Mesodermal cell (in vitro differentiated cells): Measurements from ENCODE around the gene PLCL2.

Experiments
- H3K27ac ChIP-seq: 2 replicates; pipeline ENCODE4 v1.7.0; 2013; ENCODE audit warnings: mild to moderate bottlenecking, low read depth, low read length, moderate library complexity; ENCODE audit not compliant: severe bottlenecking
- H3K36me3 ChIP-seq: 2 replicates; pipeline ENCODE4 v1.7.1; 2013; ENCODE audit warnings: mild to moderate bottlenecking, low read length, moderate library complexity; ENCODE audit not compliant: control insufficient read depth, insufficient read depth
- H3K4me1 ChIP-seq: one replicate; pipeline ENCODE4 v1.7.1; 2013; ENCODE audit warnings: mild to moderate bottlenecking, low read length; ENCODE audit not compliant: insufficient read depth, control insufficient read depth, poor library complexity, severe bottlenecking
- H3K4me3 ChIP-seq: 2 replicates; pipeline ENCODE4 v1.7.0; 2013; ENCODE audit warnings: low read length, control low read depth, mild to moderate bottlenecking; ENCODE audit not compliant: insufficient read depth, poor library complexity, severe bottlenecking; ENCODE audit errors: extremely low read depth
- H3K9me3 ChIP-seq: 2 replicates; pipeline ENCODE4 v1.7.1; 2013; ENCODE audit warnings: mild to moderate bottlenecking, low read length, moderate library complexity; ENCODE audit not compliant: control insufficient read depth
- WGBS, 2 experiments: methylation state at CpG; one replicate each; pipeline ENCODE4 v1.1.5; 2013; ENCODE audit warnings: missing lambda C conversion rate in 2 of 2; ENCODE audit not compliant: insufficient coverage in 2 of 2; 5-methylcytosine and 5-hydroxymethylcytosine counted together

PLCL2 gene

GRCh38 chr3:16896094-16896627, 11.4 kb downstream of the PLCL2 start:
- no peaks in the 10 kb centered on the region for H3K36me3 ChIP-seq
- H3K4me3 ChIP-seq: no peak overlapping the region
- WGBS, 2 experiments: 65 to 90% methylated on average over 2 to 3 of the region's 5 CpGs
- H3K9me3 ChIP-seq: no peaks in the 10 kb centered on the region
- H3K4me1 ChIP-seq: no peaks in the 10 kb centered on the region
- H3K27ac ChIP-seq: no peak overlapping the region

- 90 to 91% methylated on average over 5 of the region's 5 CpGs for WGBS, 2 experiments
- Histone ChIP-seq H3K36me3 (no peaks in the 10 kb centered on the region), H3K9me3 (no peaks in the 10 kb centered on the region), H3K4me3 (no peak overlapping the region), H3K4me1 (no peaks in the 10 kb centered on the region), H3K27ac (no peak overlapping the region)
Observed at GRCh38 chr3:16896820-16897219, 12.1 kb downstream of the PLCL2 start.

GRCh38 chr3:16897254-16897926, 12.6 kb downstream of the PLCL2 start:
- Histone ChIP-seq H3K27ac (no peak overlapping the region), H3K9me3 (no peaks in the 10 kb centered on the region), H3K4me3 (no peak overlapping the region), H3K4me1 (no peaks in the 10 kb centered on the region), H3K36me3 (no peaks in the 10 kb centered on the region)
- 93 to 96% methylated on average over 7 to 9 of the region's 11 CpGs for WGBS, 2 experiments

- H3K4me3 ChIP-seq: no peak overlapping the region
Observed at GRCh38 chr3:16898595-16899395, 14.0 kb downstream of the PLCL2 start.

GRCh38 chr3:16899919-16900318, 15.2 kb downstream of the PLCL2 start:
- Histone ChIP-seq H3K4me3 (no peak overlapping the region), H3K36me3 (no peaks in the 10 kb centered on the region), H3K27ac (no peak overlapping the region), H3K9me3 (no peaks in the 10 kb centered on the region), H3K4me1 (no peaks in the 10 kb centered on the region)
- WGBS, 2 experiments: 100% methylated on average over 1 of the region's 1 CpG; no CpG with 5 or more reads in 1 of the 2 experiments

More at GRCh38 chr3:16898595-16899395, 14.0 kb downstream of the PLCL2 start:
- Histone ChIP-seq H3K27ac (no peak overlapping the region), H3K9me3 (no peaks in the 10 kb centered on the region), H3K4me1 (no peaks in the 10 kb centered on the region), H3K36me3 (no peaks in the 10 kb centered on the region)
- 95 to 100% methylated on average over 3 to 5 of the region's 7 CpGs for WGBS, 2 experiments

- no peak overlapping the region for H3K4me3 ChIP-seq
- 83 to 88% methylated on average over 1 of the region's 4 CpGs for WGBS, 2 experiments
- peaks cover 5% of the 10 kb centered on the region for H3K4me1 ChIP-seq
- no peaks in the 10 kb centered on the region for H3K36me3 ChIP-seq
- H3K27ac ChIP-seq: no peak overlapping the region
- H3K9me3 ChIP-seq: no peaks in the 10 kb centered on the region
Observed at GRCh38 chr3:16900779-16901440, 16.2 kb downstream of the PLCL2 start.

- Histone ChIP-seq H3K27ac (no peak overlapping the region), H3K4me1 (peaks cover 19% of the 10 kb centered on the region), H3K36me3 (no peaks in the 10 kb centered on the region), H3K4me3 (no peak overlapping the region), H3K9me3 (no peaks in the 10 kb centered on the region)
- WGBS, 2 experiments: 100% methylated on average over 1 to 2 of the region's 4 CpGs
Observed at GRCh38 chr3:16904423-16905417, 20.0 kb downstream of the PLCL2 start.

- peaks cover 19% of the 10 kb centered on the region for H3K4me1 ChIP-seq
- H3K9me3 ChIP-seq: no peaks in the 10 kb centered on the region
- 100% methylated on average over 1 of the region's 1 CpG; no CpG with 5 or more reads in 1 of the 2 experiments for WGBS, 2 experiments
- no peaks in the 10 kb centered on the region for H3K36me3 ChIP-seq
- H3K4me3 ChIP-seq: no peak overlapping the region
- H3K27ac ChIP-seq: no peak overlapping the region
Observed at GRCh38 chr3:16905704-16906103, 20.9 kb downstream of the PLCL2 start.

- no peaks in the 10 kb centered on the region for H3K9me3 ChIP-seq
- peak overlapping the region; percentile 25 for H3K27ac ChIP-seq
- no peak overlapping the region for H3K4me3 ChIP-seq
- no peaks in the 10 kb centered on the region for H3K36me3 ChIP-seq
- no CpG with 5 or more reads among the region's 2 CpGs for WGBS, 2 experiments
- peaks cover 19% of the 10 kb centered on the region for H3K4me1 ChIP-seq
Observed at GRCh38 chr3:16906682-16907081, 21.9 kb downstream of the PLCL2 start.

GRCh38 chr3:16907243-16907642, 22.5 kb downstream of the PLCL2 start:
- Histone ChIP-seq H3K4me1 (peaks cover 19% of the 10 kb centered on the region), H3K36me3 (no peaks in the 10 kb centered on the region), H3K4me3 (no peak overlapping the region), H3K27ac (peak overlapping the region; percentile 25), H3K9me3 (no peaks in the 10 kb centered on the region)
